NB4 (cell line): ENCODE results near the gene ZNF324.

ENCODE experiments used
- CTCF ChIP-seq: IDR thresholded peaks from one replicate; pipeline ENCODE4 v1.5.1; 2012; ENCODE audit warnings: low read depth, low read length
- MAX ChIP-seq: IDR thresholded peaks from 2 replicates; pipeline ENCODE4 v1.6.1; 2011; ENCODE audit warnings: low read depth, low read length
- MYC ChIP-seq: IDR thresholded peaks from 2 replicates; pipeline ENCODE4 v1.6.1; 2011; ENCODE audit warnings: low read depth, low read length
- POLR2A ChIP-seq: IDR thresholded peaks from 2 replicates; pipeline ENCODE4 v1.6.1; 2011; ENCODE audit warnings: mild to moderate bottlenecking; ENCODE audit not compliant: insufficient read length; ENCODE audit errors: extremely low read depth

- TF ChIP-seq CTCF = no peak
- no peak for TF ChIP-seq MAX
- TF ChIP-seq POLR2A = no peak
- no peak for TF ChIP-seq MYC
Measured at GRCh38 chr19:58483776-58484175, 16.9 kb downstream of the ZNF324 start.
